Fibroblast of upper back skin (primary cell): ENCODE data around the gene EDEM2.
"Not testable (repeated sequence)": the region's sequence is repeated elsewhere in the genome, so short reads cannot be mapped to it uniquely, and the experiment has no call there.

Experiments used
- DNase-seq: peaks from one replicate; pipeline ENCODE4 v3.0.0-alpha.2; 2013

Gene EDEM2

DNA sequence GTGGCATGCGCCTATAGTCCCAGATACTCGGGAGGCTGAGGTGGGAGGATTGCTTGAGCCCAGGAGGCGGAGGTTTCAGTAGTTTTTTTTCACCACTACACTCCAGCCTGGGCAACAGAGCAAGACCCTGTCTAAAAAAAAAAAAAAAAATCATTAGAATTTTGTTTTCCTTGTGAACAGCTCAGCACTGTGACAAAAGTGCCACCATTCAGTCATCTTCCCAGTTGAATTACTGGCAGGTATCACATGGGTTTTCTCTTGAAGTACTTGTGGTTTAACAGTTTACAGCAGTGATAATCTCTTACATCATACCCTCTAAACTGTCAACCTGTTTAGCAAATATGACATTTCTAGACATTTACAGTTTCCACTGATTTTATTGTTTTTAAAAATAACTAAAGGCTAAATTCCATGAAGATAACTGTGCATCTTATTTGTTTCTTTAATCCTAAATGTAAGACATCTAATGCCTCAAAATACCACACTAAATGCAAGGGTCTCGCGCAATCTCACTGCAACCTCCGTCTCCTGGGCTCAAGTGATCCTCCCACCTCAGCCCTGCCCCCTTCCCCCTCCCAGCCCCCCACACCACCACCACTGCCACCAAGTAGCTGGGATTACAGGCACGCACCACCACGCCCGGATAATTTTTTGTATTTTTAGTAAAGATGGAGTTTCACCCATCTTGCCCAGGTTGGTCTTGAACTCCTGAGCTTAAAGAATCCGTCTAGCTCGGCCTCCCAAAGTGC is 61.5 kb downstream of the EDEM2 start:
- no peak for DNase-seq

DNA sequence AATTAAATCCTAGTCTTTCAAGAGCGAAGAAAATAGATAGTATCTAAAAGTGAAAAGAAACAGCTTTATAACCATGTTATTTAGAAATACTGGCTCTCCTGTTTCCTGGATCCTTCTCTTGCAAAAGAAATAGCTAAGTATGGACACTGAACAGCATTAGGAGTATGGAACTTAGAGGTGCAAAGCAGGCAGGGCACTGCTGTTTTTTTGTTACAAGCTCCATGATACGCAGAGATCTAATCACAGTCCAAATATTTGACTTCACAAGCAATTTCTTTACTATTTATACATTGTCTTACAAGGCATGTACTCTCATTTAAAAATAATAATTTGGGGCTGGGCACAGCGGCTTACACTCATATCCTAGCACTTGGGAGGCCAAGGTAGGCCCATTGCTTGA is 62.1 kb downstream of the EDEM2 start:
- DNase-seq: no peak

DNA sequence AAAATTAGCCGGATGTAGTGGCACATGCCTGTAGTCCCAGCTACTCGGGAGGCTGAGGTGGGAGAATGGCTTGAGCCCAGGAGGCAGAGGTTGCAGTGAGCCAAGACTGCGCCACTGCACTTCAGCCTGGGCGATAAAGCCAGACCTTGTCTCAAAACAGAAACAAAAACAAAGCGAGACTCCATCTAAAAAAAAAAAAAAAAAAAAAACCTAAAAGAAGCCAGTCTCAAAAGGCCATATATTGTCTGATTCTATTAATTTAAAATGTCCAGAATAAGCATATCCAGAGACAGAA is 66.8 kb downstream of the EDEM2 start:
- not testable (repeated sequence) for DNase-seq

DNA sequence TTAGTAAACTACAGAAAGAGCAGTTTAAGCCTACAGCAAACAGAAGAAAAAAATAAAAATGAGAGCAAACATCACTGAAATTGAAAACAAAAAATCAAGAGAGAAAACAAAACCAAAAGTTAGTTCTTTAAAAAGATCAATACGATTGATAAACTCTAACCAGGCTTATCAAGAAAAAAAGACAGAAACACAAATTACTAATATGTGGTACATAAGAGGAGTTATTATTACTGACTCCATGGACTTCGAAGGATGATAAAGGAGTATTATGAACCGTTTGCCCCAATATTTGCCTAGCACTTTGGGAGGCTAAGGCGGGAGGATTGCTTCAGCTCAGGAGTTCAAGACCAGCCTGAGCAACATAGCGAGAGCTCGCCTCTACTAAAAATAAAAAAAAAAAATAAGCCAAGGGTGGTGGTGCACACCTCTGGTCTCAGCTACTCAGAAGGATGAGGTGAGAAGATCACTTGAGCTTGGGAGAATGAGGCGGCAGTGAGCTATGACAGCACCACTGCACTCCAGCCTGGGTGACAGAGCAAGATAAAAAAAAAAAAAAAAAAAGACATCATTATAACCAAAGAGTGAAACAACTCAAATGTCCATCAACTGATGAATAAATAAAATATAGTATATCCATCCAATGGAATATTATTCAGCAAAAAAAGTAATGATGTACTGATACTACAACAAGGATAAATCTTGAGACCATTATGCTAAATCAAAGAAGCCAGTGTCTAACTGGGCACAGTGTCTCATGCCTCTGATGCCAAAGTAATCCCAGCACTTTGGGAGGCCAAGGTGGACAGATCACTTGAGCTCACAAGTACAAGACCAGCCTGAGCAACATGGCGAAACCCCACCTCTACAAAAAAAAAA is 67.4 kb downstream of the EDEM2 start:
- DNase-seq: no peak

DNA sequence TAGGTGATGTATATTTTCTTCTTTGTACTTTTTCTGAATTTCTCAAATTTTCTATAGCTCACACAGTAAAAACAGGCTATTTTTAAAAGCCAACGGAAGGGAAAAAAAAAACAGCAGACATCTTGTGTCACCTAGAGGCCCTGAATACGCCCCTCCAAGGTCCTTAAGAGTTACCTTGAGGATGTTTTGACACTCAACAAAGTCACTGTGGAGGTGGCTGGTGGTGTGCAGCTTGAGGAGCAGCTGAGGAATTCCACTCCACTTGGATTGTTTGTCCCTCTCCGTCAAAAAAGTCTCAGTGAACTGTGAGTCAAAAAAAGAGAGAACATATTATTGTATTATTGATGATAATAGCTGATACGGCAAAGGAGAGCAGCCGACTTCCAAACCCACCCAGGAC is 69.3 kb downstream of the EDEM2 start:
- DNase-seq: no peak

DNA sequence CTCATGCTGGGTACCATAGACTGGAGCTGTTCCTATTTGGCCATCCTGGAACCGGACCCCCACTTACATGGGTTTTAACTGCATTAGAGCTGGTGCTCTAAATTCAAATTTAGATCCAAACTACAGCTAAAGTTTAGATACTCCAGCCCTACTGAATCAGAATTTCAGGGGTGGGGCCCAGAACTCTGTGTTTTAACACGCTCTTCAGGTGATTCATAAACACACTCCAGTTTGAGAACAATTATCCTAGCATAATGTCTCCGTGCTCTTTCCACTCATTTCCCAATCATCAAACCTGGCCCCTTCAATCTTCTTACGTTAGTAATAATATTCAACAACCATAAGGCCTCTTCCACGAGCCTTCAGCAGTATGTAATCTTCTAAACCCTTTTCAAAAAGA is 69.8 kb downstream of the EDEM2 start:
- no peak for DNase-seq

- not testable (repeated sequence) for DNase-seq
Observed at GRCh38 chr20:35071436-35072153, 75.5 kb downstream of the EDEM2 start.

DNA sequence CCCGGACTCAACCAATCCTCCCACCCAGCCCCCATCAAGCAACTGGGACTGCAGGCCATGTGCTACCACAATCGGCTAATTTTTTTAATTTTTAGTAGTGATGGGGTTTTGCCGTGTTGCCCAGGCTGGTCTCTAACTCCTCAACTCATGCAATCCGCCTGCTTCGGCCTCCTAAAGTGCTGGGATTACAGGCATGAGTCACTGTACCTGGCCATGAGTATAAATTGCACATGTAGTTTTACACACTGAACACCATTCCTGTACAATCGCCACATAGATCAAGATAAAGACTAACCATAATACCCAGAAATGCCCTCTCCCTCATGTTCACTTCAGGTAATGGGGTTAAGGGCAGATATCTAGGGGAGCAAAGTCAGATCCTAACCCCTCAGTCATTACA is 80.9 kb downstream of the EDEM2 start:
- no peak for DNase-seq
